NCI-H748 (cell line): ENCODE results near the gene EIPR1.
A peak's percentile ranks its signal among the peaks of the same experiment; 100 is the strongest.

Experiments used
- DNase-seq: peaks from one replicate; lab custom pipeline; 2025; ENCODE audit not compliant: unreplicated experiment; lab: John Stamatoyannopoulos, UW

The EIPR1 gene

DNA sequence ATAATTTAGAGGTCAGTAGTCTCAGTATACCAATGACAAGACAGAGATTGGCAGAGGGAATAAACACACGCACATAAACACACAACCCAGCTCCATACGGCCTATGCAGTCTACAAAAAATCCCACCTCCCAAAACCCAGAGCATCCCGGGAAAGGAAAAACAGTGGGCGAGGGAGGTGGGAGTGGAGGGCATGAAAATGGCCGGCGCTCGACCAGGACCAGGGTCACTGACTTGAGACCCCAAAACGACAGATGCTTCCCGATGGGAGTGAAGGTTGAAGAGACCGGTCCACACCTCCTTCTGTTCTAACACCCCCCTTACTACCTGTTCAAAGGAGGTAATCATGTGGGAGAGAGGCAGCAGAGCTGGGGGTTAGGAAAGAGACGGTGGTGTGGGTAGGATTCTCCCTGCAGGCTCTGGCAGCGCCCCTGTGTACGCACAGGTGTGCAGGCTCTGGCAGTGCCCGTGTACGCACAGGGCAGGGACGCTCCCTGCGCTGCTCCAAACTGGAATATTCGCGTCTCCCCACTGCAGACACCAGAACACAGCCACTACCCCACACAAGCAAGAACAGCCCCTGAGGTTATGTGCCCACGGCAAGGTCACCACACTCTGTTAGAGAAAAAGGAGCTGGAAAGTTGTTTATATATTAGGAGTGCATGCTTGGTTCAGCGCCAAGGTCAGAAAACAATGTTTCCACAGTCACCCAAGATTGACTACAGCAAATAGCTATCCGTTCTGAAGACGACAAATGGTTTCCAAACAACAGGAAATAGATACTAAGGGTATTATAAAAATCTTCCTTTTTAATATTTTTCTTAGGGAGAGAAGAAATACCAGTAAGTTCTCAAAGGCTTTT lies 67.9 kb downstream of the EIPR1 start:
- DNase-seq, result no peak

DNA sequence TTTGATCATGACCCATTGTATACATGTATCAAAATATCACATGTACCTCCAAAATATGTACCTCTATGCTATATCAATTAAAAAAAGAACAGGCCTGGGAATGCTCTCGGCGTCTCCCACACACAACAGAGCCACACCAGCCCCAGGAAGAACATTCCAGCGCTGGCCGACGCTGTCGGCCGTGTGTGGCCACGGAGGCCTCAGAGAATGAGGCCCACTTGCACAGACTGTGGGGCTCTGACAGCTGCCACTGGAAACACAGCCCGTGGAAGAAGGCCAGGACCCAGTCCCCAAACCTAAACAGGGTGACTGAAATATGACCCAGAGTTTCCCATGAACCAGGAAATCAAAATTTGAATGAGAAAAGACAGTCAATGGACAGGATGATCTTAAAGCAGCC lies 69.7 kb downstream of the EIPR1 start:
- no peak for DNase-seq

DNA sequence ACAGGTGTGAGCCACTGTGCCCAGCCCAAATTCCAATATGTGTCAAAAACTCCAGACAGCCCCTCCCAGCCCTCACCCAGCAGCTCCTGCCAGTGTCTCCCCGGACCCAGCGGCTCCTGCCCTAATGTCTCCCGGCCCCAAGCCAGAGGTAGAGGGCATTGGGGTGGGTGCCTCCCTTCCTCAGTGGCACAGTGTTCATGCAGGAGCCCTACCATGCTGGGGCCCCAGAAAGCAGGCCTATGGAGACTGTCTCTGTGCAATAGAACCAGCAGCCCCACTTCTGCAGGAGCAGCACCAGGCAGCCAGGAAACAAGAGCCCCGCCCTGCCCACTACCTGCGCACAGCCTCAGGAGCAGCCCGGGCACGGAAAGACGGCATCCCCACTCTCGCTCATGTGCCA lies 70.4 kb downstream of the EIPR1 start:
- DNase-seq, result no peak

DNA sequence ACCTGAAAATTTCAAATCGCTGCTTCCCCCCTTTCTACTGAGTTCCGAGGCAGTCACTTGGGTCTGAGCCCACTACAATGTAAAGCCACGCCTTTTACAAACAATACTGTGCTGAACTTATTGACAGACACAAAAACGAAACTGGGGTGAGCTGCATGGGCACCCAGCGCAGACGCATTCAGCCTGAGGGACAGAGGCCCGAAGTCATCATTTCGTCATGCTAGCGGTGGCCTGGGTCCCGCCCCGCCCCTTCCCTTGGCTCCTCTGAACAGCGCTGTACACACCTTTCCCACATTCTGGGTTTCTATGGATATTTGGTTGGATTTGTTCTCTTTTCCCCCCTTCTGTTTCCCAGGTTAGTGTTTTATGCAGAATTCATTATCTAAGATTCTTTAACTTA lies 71.7 kb downstream of the EIPR1 start:
- peak; percentile 83 for DNase-seq

DNA sequence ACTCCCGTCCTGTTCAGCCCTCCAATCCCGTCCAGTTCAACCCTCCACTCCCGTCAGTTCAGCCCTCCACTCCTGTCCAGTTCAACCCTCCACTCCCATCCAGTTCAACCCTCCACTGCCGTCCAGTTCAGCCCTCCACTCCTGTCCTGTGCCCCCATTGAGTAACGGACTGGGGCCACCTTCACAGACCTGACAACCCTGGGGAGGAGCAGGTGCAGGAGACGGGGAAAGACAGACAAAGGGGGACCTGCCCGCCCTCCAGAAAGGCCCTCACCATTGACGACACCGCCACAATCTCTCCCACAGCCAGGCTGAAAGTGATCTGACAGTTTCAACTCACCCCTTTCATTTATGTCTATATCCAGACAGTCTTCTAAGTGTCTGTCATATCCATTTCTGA lies 72.2 kb downstream of the EIPR1 start:
- no peak for DNase-seq

DNA sequence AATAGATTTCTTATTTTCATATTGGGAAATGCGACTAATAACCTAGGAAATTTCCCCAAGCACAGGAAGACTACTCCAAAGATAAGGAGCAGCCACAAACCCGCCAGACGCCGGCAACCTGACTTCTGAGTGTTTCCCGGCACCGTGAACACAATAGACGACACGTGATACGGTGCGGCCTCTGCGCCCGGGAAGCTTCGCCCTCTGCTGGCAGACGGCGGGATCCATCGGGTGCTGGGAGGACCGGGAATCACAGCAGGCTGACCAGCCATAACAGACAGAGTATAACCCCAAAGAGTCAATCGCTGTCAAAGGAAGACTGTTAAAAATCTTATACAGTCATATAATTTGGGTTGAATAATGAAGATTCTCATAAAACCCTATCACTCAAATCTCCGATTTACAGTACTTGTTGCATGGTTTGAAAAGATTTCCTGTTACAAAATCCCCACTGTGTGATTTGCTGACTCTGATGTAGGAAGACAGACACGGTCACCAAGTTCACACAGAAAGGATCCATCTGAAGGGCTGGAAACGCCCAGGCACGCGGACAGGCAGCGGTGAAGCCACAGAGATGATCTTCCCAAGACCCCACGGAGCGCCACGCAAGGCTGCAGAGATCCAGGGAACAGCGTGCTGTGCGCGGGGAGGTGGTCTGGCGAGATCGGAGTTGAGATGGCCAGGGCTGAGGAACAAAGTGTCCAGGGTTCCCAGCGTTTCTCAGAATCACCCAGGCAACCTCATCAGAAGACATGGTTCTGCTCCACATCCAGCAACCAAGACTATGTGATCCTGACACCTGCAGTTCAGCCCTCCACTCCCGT lies 73.8 kb downstream of the EIPR1 start:
- DNase-seq, result peak; percentile 89

DNA sequence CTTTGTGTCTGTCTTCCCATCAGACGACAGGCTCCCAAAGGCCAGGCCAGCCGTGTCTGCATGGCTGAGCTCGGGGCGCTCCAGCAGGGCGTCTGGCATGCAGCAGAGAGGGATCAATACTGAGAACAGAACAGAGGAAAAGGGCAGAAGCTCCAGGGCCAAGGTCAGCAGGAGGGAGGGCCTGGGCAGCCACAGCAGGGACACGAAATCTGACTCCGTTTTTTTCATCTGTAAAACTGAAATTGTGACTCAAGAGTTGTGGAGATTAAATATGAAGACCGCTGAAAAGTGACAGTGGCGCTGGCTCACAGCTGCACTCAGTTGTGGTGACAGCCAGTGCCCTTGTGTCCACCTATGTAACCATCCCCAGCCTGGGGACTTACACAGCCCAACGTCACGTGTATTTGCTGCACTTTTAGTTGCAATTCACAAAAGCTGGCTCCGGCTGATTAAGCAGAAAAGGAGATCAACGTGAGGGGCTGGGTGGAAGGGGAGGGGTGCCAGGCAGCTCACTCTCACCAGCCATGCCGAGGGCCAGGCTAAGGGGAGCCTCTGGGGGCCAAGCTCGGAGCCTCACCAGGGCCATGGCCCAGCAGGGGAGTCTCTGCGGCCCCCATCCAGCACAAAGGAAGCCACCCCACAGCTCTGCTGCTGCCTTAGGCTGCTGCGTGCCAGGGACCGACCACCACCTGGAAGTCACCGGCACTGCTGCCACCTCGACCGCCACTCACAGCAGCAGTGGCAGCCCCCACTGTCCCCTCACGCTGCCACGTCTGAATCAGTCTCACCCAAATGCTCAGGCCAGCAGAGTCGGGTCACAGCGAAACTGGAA lies 74.7 kb downstream of the EIPR1 start:
- peak; percentile 21 for DNase-seq

DNA sequence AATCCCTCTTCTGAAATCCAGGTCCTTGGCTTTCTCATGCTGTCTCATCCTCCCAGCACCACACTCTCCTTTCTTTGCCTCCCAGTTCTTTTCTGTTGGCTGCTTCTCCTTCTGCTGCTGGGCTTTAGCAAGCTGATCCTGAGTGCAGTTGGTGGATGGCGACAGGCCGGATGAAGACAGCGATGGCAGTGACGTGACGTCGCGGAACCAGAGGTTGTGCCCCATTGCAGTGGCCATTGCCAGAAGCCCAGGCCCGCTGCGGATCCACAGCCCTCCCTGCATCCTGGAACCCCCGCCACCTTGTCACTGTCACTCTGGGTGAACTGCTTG lies 75.2 kb downstream of the EIPR1 start:
- DNase-seq, result no peak

DNA sequence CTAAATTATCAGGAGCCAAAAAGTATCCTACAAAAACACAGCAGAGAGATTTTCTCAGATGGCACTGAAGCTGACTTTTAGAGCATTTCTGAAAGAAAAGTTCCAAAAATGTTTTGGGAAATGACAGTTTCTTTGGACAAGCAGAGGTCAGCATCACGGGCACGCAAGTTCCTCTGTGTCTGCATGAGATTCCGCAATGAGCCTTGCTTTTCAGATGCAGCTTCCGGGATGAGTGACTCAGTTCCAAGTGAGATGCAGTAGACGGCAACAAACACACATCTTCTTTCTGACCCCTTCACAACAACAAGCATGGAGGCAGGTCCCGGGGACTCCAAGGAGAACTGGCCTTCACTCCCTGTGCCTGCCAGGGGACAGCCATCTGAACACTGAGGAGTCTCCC lies 76.6 kb downstream of the EIPR1 start:
- no peak for DNase-seq

DNA sequence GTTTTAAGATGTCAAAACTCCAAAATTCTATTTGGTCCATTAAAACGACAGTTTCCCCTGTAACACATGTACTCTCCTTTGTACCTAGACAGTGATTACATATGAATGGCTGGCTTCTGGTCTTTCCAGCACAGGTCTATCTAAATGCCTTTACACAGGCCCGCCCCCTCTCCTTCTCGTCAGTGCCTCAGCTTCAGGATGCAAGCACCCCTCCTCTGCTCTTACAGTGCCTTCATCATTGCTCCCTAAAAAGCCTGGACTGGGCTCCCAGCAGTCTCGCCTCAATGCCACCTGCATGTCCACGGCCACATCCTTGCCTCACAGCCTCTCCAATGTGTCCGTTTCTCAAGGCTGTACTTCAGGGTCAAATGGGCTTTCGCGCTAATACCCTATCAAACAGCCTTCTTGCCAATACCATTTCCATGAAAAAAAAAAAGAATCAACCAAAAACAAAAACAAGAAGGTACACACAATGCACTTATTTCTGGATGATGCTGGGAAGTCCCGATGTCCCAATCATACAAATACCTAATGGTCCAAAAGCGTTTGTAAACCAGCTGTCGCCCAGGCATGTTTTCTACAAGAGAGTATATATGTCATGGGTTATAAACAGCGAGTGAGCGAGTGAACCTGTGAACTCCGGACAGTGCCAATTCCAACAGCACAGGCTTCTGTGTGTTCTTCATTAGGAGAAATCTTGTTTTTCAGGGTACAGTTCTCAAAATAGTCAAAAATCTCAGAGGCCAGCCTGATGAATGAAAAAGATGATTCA lies 77.2 kb downstream of the EIPR1 start:
- no peak for DNase-seq

DNA sequence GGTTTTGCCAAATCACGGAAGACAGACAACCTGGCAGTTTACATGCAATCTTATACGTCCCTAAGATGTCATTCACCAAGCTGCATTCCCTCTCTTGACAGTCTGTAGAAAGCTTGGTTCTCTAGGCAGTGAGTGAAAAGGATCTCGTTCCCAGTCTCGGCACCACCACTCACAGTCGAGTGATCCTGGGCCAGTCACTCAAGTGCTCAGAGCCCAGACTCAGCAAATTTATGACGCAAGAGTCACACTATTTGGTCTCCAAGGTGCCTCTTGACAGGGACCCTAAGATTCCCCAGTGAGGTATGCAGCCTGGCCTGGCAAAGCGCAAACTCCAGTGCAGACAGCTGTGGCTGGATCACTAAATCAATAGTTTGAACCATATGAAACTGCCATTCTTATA lies 77.9 kb downstream of the EIPR1 start:
- DNase-seq, result no peak

DNA sequence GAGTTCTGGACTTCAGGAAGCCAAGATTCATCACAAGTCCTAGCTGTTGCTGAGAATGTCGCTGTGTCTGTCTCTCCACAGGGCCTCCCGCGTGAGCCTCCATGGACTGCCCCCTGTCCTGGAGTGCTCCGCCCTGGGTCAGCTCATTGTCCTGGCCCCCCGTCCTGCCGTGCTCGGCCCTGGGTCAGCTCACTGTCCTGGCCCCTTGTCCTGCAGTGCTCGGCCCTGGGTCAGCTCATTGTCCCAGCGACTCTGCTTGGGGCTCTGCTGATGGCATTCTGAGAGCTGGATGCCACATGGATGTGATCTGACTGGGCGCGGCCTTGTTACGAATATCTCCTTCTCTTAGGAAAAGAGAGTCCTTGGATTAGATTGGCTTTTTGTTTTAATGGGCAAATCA lies 78.5 kb downstream of the EIPR1 start:
- DNase-seq, result no peak

DNA sequence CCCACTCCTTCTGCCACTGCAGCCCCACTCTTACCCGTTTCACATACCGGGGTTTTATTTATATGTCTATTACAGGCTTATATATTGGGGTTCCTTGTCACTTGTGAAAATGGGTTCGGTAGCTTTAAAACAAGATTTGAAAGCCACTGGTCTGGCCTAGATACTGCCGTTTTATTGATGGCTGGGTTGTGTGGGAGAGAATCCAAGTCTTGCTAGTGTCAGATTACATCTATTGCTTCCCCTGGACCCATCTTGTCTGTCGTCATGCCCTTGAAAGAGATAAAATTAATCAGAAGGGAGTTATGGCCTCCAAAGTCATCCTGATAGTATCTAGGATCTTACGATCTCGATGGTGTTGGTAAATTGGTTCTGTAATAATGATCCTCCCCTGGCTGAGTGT lies 79.4 kb downstream of the EIPR1 start:
- no peak for DNase-seq

DNA sequence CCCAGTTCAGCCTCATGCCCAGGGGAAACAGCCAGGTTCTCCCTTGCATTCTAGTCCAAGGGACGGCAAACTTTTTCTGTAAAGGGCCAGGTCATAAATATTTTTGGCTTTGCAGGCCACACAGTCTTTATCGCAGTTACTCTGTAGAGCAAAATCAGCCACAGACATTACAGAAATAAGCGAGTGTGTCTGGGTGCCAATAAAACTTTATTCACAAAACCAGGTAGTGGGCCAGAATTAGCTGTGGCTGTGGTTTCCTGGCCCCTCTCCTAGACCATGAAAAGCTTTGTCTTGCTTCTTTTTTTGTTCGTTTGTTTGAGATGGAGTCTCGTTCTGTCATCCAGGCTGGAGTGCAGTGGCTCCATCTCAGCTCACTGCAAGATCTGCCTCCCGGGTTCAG lies 80.1 kb downstream of the EIPR1 start:
- no peak for DNase-seq

DNA sequence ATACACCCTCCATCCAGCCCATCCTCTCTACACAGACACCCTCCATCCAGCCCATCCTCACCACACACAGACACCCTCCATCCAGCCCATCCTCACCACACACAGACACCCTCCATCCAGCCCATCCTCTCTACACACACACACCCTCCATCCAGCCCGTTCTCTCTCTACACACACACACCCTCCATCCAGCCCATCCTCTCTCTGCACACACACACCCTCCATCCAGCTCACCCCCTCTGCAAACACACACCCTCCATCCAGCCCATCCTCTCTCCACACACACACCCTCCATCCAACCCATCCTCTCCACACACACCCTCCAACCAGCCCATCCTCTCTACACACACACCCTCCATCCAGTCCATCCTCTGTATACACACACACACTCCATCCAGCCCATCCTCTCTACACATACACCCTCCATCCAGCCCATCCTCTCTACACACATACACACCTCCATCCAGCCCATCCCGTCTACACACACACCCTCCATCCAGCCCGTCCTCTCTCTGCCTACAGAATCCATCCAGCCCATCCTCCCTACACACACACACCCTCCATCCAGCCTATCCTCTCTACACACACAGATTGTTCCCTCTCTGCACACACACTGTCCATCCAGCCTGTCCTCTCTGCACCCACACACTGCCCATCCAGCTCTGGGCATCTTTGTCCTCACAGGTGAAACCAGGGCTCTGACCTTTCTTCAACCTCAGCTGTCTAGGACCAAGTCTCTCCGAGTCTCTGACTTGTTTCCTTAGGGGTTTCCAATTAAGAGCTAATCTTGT lies 81.2 kb downstream of the EIPR1 start:
- peak; percentile 17 for DNase-seq

DNA sequence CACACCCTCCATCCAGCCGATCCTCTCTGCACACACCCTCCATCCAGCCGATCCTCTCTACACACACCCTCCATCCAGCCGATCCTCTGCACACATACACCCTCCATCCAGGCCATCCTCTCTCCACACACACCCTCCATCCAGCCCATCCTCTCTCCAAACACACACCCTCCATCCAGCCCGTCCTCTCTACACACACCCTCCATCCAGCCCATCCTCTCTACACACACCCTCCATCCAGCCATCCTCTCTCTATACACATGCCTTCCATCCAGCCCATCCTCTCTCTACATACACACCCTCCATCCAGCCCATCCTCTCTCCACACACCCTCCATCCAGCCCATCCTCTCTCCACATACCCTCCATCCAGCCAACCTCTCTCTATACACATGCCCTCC lies 83.1 kb downstream of the EIPR1 start:
- no peak for DNase-seq

DNA sequence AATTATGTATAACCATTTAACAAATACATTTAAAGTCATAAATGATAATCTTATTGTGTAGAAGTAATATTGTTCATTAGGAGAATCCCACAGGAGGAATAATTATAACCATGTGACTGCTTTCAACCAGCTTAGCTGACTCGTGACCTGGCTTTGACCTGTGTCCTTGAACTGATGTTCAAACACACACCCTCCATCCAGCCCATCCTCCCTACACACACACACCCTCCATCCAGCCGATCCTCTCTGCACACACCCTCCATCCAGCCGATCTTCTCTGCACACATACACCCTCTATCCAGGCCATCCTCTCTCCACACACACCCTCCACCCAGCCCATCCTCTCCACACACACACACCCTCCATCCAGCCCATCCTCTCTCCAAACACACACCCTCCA lies 83.5 kb downstream of the EIPR1 start:
- peak; percentile 70 for DNase-seq

DNA sequence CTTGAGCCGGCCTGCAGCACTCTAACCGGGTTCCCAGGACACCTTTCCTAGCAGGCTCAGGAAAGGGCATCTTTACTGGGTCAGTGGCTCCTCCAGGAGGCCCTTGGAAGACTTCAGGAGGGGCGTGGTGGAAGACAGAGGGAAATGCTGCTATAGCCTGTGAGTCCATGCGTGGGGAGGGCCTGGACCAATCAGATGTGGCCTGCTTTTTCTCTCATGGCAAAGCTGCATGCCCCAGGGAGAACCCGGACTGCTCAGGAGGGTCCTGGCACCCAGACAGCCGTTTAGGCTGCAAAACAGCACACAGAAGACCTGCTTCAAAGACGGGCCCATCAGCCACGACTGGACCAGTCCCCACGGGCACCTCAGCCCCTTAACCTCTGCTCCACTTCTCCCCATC lies 84.4 kb downstream of the EIPR1 start:
- DNase-seq, result no peak

DNA sequence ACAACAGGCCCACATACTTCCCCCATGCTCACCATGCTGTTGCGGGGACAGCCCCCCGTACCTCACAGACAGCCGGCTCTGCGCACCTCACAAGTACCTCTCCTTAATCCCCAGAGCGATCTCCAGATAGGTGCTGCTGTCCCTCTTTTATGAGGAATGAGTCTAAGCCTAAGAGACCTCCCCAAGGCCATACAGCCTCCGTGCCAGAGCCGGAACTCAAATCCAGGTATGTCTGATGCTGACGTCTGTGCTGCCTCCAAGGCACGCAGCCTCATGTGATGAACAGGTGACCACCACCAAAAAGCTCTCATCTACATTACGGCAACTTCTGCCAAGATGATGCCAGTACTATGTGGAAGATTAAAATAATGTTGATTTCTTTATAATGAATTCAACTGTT lies 85.2 kb downstream of the EIPR1 start:
- no peak for DNase-seq

DNA sequence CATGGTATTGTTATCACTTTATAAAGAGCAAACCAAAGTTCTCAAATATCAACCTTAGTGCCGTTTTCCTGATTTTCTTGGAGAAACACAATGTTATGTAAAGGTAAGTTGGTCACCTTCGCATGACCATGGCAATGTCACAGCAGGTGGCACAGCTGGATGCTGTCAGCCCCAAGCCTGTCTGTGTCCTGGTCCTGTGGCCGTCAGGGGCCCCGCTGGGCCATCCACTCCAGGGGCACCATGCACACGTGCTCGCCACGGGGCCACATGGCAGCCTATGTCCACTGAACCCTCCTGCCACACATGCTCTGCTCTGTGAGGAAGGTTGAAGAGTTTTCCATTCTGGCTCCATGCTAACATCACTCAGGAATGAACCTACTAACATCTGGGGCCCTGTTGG lies 85.9 kb downstream of the EIPR1 start:
- no peak for DNase-seq
